HepG2 (cell line): ENCODE data around the gene RAB30. TPM values are rescaled to one million over a fixed set of nuclear protein-coding genes. Genes with fewer than 3 reads are reported as not detected.

Experiments used
- ATAC-seq: fragments of 200-7000 bp; cut with Tn5 transposase; 3 replicates; pipeline ENCODE4 v1.9.1; 2020; ENCODE audit warnings: mild to moderate bottlenecking, moderate library complexity
- BruUV-seq: library from RNA; stranded (reverse); fragments of 400-500 nt; replicated peaks from 2 replicates; lab custom pipeline; 2021; lab: Mats Ljungman, UMichigan
- CTCF ChIA-PET: fragments of 300-600 bp; formaldehyde crosslinking; extraction: SDS; loops from one replicate; lab custom pipeline; 2021; ENCODE audit warnings: low total read pairs, inconsistent platforms, low intra/inter-chr PET ratio; lab: Yijun Ruan, JAX
- POLR2A ChIA-PET: fragments of 350-600 bp; sonication (Branson Sonifier 250); formaldehyde crosslinking; loops from one replicate; lab custom pipeline; 2020; ENCODE audit warnings: antibody characterized with exemption, inconsistent platforms; lab: Yijun Ruan, JAX
- DNase-seq: peaks from one replicate; pipeline ENCODE4 v3.0.0-alpha.2; 2015; ENCODE audit warnings: low spot score
- FAIRE-seq: peaks from 3 replicates; lab custom pipeline; 2011; peaks lifted over from hg19 to GRCh38; lab: Jason Lieb, UNC
- H2AFZ ChIP-seq: one replicate; pipeline ENCODE4 v1.6.1; 2011; ENCODE audit warnings: low read length, inconsistent platforms
- H3K27ac ChIP-seq: fragments of 300-600 bp; 3 replicates; pipeline ENCODE4 v1.8.0; 2011; ENCODE audit warnings: mixed run types, mild to moderate bottlenecking, mixed read lengths, low read length, inconsistent platforms; ENCODE audit not compliant: insufficient read depth; ENCODE audit errors: extremely low read length
- H3K27me3 ChIP-seq, 2 experiments: fragments of 200-600 bp in 1 of 2; 2 replicates in 1 of 2; 3 replicates in 1 of 2; pipeline versions ENCODE4 v1.6.0 to v1.8.0; 2011; ENCODE audit warnings: low read length in 2 of 2, mild to moderate bottlenecking in 2 of 2, moderate library complexity in 2 of 2, inconsistent platforms in 1 of 2; ENCODE audit not compliant: insufficient read depth in 2 of 2, control insufficient read depth in 1 of 2
- H3K36me3 ChIP-seq, 2 experiments: fragments of 200-600 bp in 1 of 2; replicated peaks in 1 of 2; 2 replicates in 1 of 2; 3 replicates in 1 of 2; pipeline versions ENCODE4 v1.5.1 to v1.8.0; 2011; ENCODE audit warnings: low read length in 2 of 2, inconsistent platforms in 1 of 2; ENCODE audit not compliant: insufficient read depth in 2 of 2, control insufficient read depth in 1 of 2
- H3K4me1 ChIP-seq: 2 replicates; pipeline ENCODE4 v1.5.1; 2012; ENCODE audit warnings: low read length, inconsistent platforms; ENCODE audit not compliant: insufficient read depth
- H3K4me2 ChIP-seq: 2 replicates; pipeline ENCODE4 v1.6.0; 2011; ENCODE audit warnings: low read depth, low read length, inconsistent platforms
- H3K4me3 ChIP-seq, 3 experiments: fragments of 200-600 bp in 1 of 3; sonication (generic), shearing (Covaris generic) in 1 of 3; replicated peaks in 1 of 3; 2 replicates each; pipeline ENCODE4 v1.5.1; 2011 to 2016; ENCODE audit warnings: low read length in 3 of 3, inconsistent platforms in 2 of 3, low read depth in 2 of 3, mild to moderate bottlenecking in 2 of 3, control low read depth in 1 of 3, mixed read lengths in 1 of 3; ENCODE audit not compliant: insufficient read depth in 1 of 3
- H3K79me2 ChIP-seq: one replicate; pipeline ENCODE4 v1.6.1; 2011; ENCODE audit warnings: low read length, inconsistent platforms; ENCODE audit not compliant: insufficient read depth
- H3K9ac ChIP-seq: 2 replicates; pipeline ENCODE4 v1.6.0; 2011; ENCODE audit warnings: mild to moderate bottlenecking, low read depth, low read length, inconsistent platforms; ENCODE audit not compliant: insufficient read depth
- H3K9me3 ChIP-seq: 2 replicates; pipeline ENCODE4 v1.5.1; 2012; ENCODE audit warnings: mild to moderate bottlenecking, low read length
- H4K20me1 ChIP-seq: 2 replicates; pipeline ENCODE4 v1.6.0; 2011; ENCODE audit warnings: inconsistent platforms, mild to moderate bottlenecking, low read length, moderate library complexity; ENCODE audit not compliant: insufficient read depth
- CTCF ChIP-seq: sonication (generic); formaldehyde crosslinking; IDR thresholded peaks from 2 replicates; pipeline ENCODE4 v1.5.0; 2020; ENCODE audit warnings: mild to moderate bottlenecking, missing genetic modification reagents, moderate library complexity
- PAF1 ChIP-seq: IDR thresholded peaks from 2 replicates; pipeline ENCODE4 v1.6.1; 2016; ENCODE audit warnings: missing genetic modification reagents, missing compliant biosample characterization
- TAF1 ChIP-seq: sonication (generic); formaldehyde crosslinking; IDR thresholded peaks from 2 replicates; pipeline ENCODE4 v1.4.0; 2020; ENCODE audit warnings: missing genetic modification reagents
- ZFP1 ChIP-seq: IDR thresholded peaks from 2 replicates; pipeline ENCODE4 v1.6.1; 2016
- ZMAT5 ChIP-seq: sonication (generic); formaldehyde crosslinking; IDR thresholded peaks from 2 replicates; pipeline ENCODE4 v1.5.0; 2020; ENCODE audit warnings: mild to moderate bottlenecking, low read depth, missing genetic modification reagents, borderline replicate concordance
- ZNF234 ChIP-seq: sonication (generic); formaldehyde crosslinking; conservative IDR thresholded peaks from 2 replicates; pipeline ENCODE4 v1.5.1; 2020; ENCODE audit warnings: mild to moderate bottlenecking, missing genetic modification reagents
- WGBS: methylation state at CpG from one replicate; pipeline ENCODE4 v1.1.6; 2017; ENCODE audit warnings: low lambda C conversion rate; 5-methylcytosine and 5-hydroxymethylcytosine counted together
- in situ Hi-C: cut with HindIII; loops from 2 replicates; pipeline ENCODE4 v1.10.0; 2017; ENCODE audit warnings: low pct_unique_long_range_greater_than_20kb; ENCODE audit not compliant: extremely low pct_ligation_motif_present
- intact Hi-C: fragments of 100-400 bp; cut with micrococcal nuclease; formaldehyde crosslinking; loops from one replicate; pipeline ENCODE4 v1.10.0; 2022; ENCODE audit not compliant: unreplicated experiment
- polyA plus RNA-seq, 8 experiments: library from polyadenylated mRNA; depleted of rRNA in 3 of 8; stranded (reverse) in 7 of 8; unstranded in 1 of 8; fragments of >200 nt; fragmentation: Illumina TruSeq in 4 of 8; extraction: Trizol in 4 of 8; gene quantifications; 2 replicates each; pipeline versions ENCODE4 v1.2.1 to v1.2.3, GENCODE V29; 2011 to 2016; ENCODE audit warnings: low read depth in 4 of 8, missing spikeins in 1 of 8, mixed read lengths in 1 of 8; ENCODE audit not compliant: insufficient read depth in 1 of 8
- total RNA-seq, 5 experiments: library from RNA; depleted of rRNA; stranded (reverse); fragments of >200 nt; fragmentation: Illumina TruSeq; extraction: Trizol; gene quantifications; 2 replicates each; pipeline ENCODE4 v1.2.3, GENCODE V29; 2016; ENCODE audit warnings: low read depth in 1 of 5

Gene RAB30
- total and polyA plus RNA-seq, 2 of the 13 experiments (the other 11 are each of a cell fraction or from before 2014, with no cell fraction given), result 3.7 to 5.0 TPM

GRCh38 chr11:83092488-83093384, 21.0 kb upstream of the RAB30 start (continued):
- TF ChIP-seq TAF1 (CRISPR knock-in tag) (no peak; the same call in 1 of the 2 replicates), ZMAT5 (CRISPR knock-in tag) (no peak), ZNF234 (CRISPR knock-in tag) (no peak)

- intact Hi-C loops, result loop anchor here (10.0 kb wide), 1 partner anchor 166 kb away; no protein-coding TSS in a partner anchor
- Histone ChIP-seq H3K9ac (no peak overlapping the region), H3K4me1 (peaks cover 40% of the 10 kb centered on the region), H3K4me3 (no peak overlapping the region), H2AFZ (no peak overlapping the region), H3K79me2 (no peaks in the 10 kb centered on the region), H4K20me1 (no peaks in the 10 kb centered on the region), H3K27me3 (no peaks in the 10 kb centered on the region), H3K9me3 (no peaks in the 10 kb centered on the region), H3K27ac (no peak overlapping the region), H3K36me3 (no peaks in the 10 kb centered on the region), H3K4me2 (no peak overlapping the region)
- no TSS peak for BruUV-seq
- POLR2A ChIA-PET, result interaction anchor here (0.7 to 2.2 kb wide), 9 partner anchors 10 to 197 kb away, joined by 3 to 8 read pairs (median 3); partner anchors contain the start of genes CCDC90B, DDIAS, PCF11 and RAB30
- in situ Hi-C loops, result loop anchor here (5.0 kb wide), 1 partner anchor 68 kb away; the partner anchor contains the start of gene PCF11
- DNase-seq (peak; percentile 16), FAIRE-seq (no peak), ATAC-seq (peak; percentile 9; the same call in 1 of the 3 replicates)
- TF ChIP-seq CTCF (CRISPR knock-in tag) (peak; percentile 31; the same call in 1 of the 2 replicates), ZFP1 (no peak), PAF1 (CRISPR knock-in tag) (peak; percentile 50; the same call in 1 of the 2 replicates)
- CTCF ChIA-PET, result no interaction called here
- WGBS, result 100% methylated on average over 2 of the region's 2 CpGs
Observed at GRCh38 chr11:83088965-83089364, 17.3 kb upstream of the RAB30 start.
